K562 (cell line): Measurements from ENCODE around the gene IARS1. TPM values are rescaled to one million over a fixed set of nuclear protein-coding genes. Genes with fewer than 3 reads are reported as not detected.

Experiments used
- HCFC1 ChIP-seq: IDR thresholded peaks from 2 replicates; pipeline ENCODE4 v1.6.1; 2012; ENCODE audit warnings: low read depth, low read length, improper control_type of control experiment
- MYC ChIP-seq, 2 experiments: fragments of 250-450 bp in 1 of 2; sonication (Bioruptor Pico) in 1 of 2; IDR thresholded peaks; 2 replicates each; pipeline versions ENCODE4 v1.5.1 to v1.6.1; 2012 to 2021; ENCODE audit warnings: low read depth in 2 of 2, borderline replicate concordance in 1 of 2, improper control_type of control experiment in 1 of 2, low read length in 1 of 2, mild to moderate bottlenecking in 1 of 2, moderate library complexity in 1 of 2
- NCOR1 ChIP-seq: fragments of 450-650 bp; IDR thresholded peaks from 2 replicates; pipeline ENCODE4 v1.6.1; 2016; ENCODE audit warnings: mild to moderate bottlenecking, moderate library complexity
- PKNOX1 ChIP-seq: fragments of 450-650 bp; IDR thresholded peaks from 2 replicates; pipeline ENCODE4 v1.6.1; 2016
- RBFOX2 ChIP-seq: fragments of 200-400 bp; formaldehyde crosslinking; IDR thresholded peaks from 2 replicates; pipeline ENCODE4 v1.6.1; 2017; ENCODE audit warnings: low read depth, mild to moderate bottlenecking, low read length, moderate library complexity
- YY1 ChIP-seq, 3 experiments: IDR thresholded peaks; 2 replicates each; pipeline ENCODE4 v1.6.1; 2011; ENCODE audit warnings: low read length in 2 of 3, mild to moderate bottlenecking in 2 of 3, moderate library complexity in 2 of 3, borderline replicate concordance in 1 of 3, control low read depth in 1 of 3, low read depth in 1 of 3; ENCODE audit not compliant: insufficient read depth in 3 of 3, insufficient replicate concordance in 2 of 3, control insufficient read depth in 1 of 3, insufficient read length in 1 of 3; ENCODE audit errors: extremely low read depth in 1 of 3
- ZBTB40 ChIP-seq, 2 experiments: fragments of 450-650 bp in 1 of 2; sonication (generic) in 1 of 2; formaldehyde crosslinking in 1 of 2; IDR thresholded peaks; 2 replicates each; pipeline versions ENCODE4 v1.7.1 to v1.9.0; 2016 to 2022; ENCODE audit warnings: inconsistent platforms in 1 of 2, mild to moderate bottlenecking in 1 of 2, missing genetic modification reagents in 1 of 2
- polyA plus RNA-seq, 8 experiments: library from polyadenylated mRNA; depleted of rRNA in 4 of 8; stranded (reverse) in 5 of 8; unstranded in 3 of 8; fragments of >200 nt; fragmentation: Nextera tagmentation in 2 of 8; fragmentation: Illumina TruSeq in 1 of 8; extraction: Ambion mirVana in 2 of 8; extraction: Trizol in 1 of 8; gene quantifications; 2 replicates each; pipeline versions ENCODE4 v1.2.1 to v1.2.3, GENCODE V29; 2011 to 2014; ENCODE audit warnings: inconsistent platforms in 1 of 8, missing spikeins in 1 of 8
- total RNA-seq, 7 experiments: library from RNA; depleted of rRNA in 6 of 7; stranded (reverse); fragments of >200 nt in 6 of 7; fragmentation: Illumina TruSeq in 2 of 7; extraction: Trizol in 2 of 7; gene quantifications; 2 replicates each; pipeline versions ENCODE4 v1.2.1 to v1.2.3, GENCODE V29; 2011 to 2021; ENCODE audit warnings: low replicate concordance in 1 of 7
- TF ChIP-seq, protein P1 (sequence below): sonication (generic); formaldehyde crosslinking; IDR thresholded peaks from 2 replicates; pipeline ENCODE4 v1.8.0; 2023; ENCODE audit warnings: mild to moderate bottlenecking, missing genetic modification reagents

The IARS1 gene
- total and polyA plus RNA-seq, 9 of the 15 experiments (the other 6 are each of a cell fraction or from before 2014, with no cell fraction given), result 119 to 371 (median 234) TPM

- TF ChIP-seq RBFOX2 (peak; percentile 67), HCFC1 (no peak), ZBTB40 (IDR thresholded peaks at IDR 0.05) (peak; percentile 66; the same call in 1 of the 2 replicates), ZBTB40 (CRISPR knock-in tag; IDR thresholded peaks at IDR 0.05) (no peak), MYC (IDR thresholded peaks at IDR 0.05; ENCODE audit: low read depth, low read length) (no peak), MYC (CRISPR knock-in tag; IDR thresholded peaks at IDR 0.05; ENCODE audit: borderline replicate concordance, low read depth) (no peak), YY1 (IDR thresholded peaks at IDR 0.05; ENCODE audit: borderline replicate concordance in 1 of 3, control insufficient read depth in 1 of 3, extremely low read depth in 1 of 3, insufficient read depth in 3 of 3, insufficient read length in 1 of 3, insufficient replicate concordance in 2 of 3, low read depth in 1 of 3, low read length in 2 of 3) (no peak), PKNOX1 (peak; percentile 9; the same call in 1 of the 2 replicates), NCOR1 (0 out of 2 replicates have a peak, but pooled peaks have one; percentile 9)
- TF ChIP-seq, protein P1, sequence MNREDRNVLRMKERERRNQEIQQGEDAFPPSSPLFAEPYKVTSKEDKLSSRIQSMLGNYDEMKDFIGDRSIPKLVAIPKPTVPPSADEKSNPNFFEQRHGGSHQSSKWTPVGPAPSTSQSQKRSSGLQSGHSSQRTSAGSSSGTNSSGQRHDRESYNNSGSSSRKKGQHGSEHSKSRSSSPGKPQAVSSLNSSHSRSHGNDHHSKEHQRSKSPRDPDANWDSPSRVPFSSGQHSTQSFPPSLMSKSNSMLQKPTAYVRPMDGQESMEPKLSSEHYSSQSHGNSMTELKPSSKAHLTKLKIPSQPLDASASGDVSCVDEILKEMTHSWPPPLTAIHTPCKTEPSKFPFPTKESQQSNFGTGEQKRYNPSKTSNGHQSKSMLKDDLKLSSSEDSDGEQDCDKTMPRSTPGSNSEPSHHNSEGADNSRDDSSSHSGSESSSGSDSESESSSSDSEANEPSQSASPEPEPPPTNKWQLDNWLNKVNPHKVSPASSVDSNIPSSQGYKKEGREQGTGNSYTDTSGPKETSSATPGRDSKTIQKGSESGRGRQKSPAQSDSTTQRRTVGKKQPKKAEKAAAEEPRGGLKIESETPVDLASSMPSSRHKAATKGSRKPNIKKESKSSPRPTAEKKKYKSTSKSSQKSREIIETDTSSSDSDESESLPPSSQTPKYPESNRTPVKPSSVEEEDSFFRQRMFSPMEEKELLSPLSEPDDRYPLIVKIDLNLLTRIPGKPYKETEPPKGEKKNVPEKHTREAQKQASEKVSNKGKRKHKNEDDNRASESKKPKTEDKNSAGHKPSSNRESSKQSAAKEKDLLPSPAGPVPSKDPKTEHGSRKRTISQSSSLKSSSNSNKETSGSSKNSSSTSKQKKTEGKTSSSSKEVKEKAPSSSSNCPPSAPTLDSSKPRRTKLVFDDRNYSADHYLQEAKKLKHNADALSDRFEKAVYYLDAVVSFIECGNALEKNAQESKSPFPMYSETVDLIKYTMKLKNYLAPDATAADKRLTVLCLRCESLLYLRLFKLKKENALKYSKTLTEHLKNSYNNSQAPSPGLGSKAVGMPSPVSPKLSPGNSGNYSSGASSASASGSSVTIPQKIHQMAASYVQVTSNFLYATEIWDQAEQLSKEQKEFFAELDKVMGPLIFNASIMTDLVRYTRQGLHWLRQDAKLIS (CRISPR knock-in tag), result 0 out of 2 replicates have a peak, but pooled peaks have one; percentile 23
These were observed 991 bp downstream of the IARS1 start (continued) for GRCh38 chr9:92292338-92293074.
